ENCODE data around the gene RABGAP1L. TPM values are rescaled to one million over a fixed set of nuclear protein-coding genes. Genes with fewer than 3 reads are reported as not detected.

The RABGAP1L gene
- total RNA-seq, 2 donors from 2014 or later: 148 to 174 TPM

- H3K9me3 ChIP-seq: no peaks in the 10 kb centered on the region
- H3K36me3 ChIP-seq: no peaks in the 10 kb centered on the region
- no peak for TF ChIP-seq CTCF (IDR thresholded peaks at IDR 0.05)
- no peak for DNase-seq (ENCODE audit: low spot score)
- H3K4me3 ChIP-seq: no peak overlapping the region
- no peaks in the 10 kb centered on the region for H3K4me1 ChIP-seq
- H3K27me3 ChIP-seq: no peaks in the 10 kb centered on the region
- no peak overlapping the region for H3K27ac ChIP-seq
These were observed 268.7 kb downstream of the RABGAP1L start for GRCh38 chr1:174428033-174428432.

GRCh38 chr1:174428739-174429138 lies 269.4 kb downstream of the RABGAP1L start:
- H3K4me3 ChIP-seq: no peak overlapping the region
- H3K27ac ChIP-seq: no peak overlapping the region
- DNase-seq (ENCODE audit: low spot score): no peak
- H3K4me1 ChIP-seq: peaks cover 0 to 3% of the 10 kb centered on the region in 2 donors
- no peaks in the 10 kb centered on the region for H3K9me3 ChIP-seq
- H3K36me3 ChIP-seq: no peaks in the 10 kb centered on the region
- TF ChIP-seq CTCF (IDR thresholded peaks at IDR 0.05): no peak
- H3K27me3 ChIP-seq: no peaks in the 10 kb centered on the region

- Histone ChIP-seq H3K9me3 (no peaks in the 10 kb centered on the region), H3K27me3 (no peaks in the 10 kb centered on the region), H3K27ac (no peak overlapping the region), H3K36me3 (no peaks in the 10 kb centered on the region), H3K4me3 (no peak overlapping the region), H3K4me1 (peaks cover 0 to 3% of the 10 kb centered on the region in 2 donors)
- no peak for DNase-seq (ENCODE audit: low spot score)
- no peak for TF ChIP-seq CTCF (IDR thresholded peaks at IDR 0.05)
These were observed 274.1 kb downstream of the RABGAP1L start for GRCh38 chr1:174433451-174433850.

- Histone ChIP-seq H3K36me3 (no peaks in the 10 kb centered on the region), H3K27ac (no peak overlapping the region), H3K4me1 (peaks cover 0 to 24% of the 10 kb centered on the region in 2 donors), H3K27me3 (no peaks in the 10 kb centered on the region), H3K4me3 (no peak overlapping the region), H3K9me3 (peaks cover 0 to 4% of the 10 kb centered on the region in 2 donors)
- no peak for DNase-seq (ENCODE audit: low spot score)
- TF ChIP-seq CTCF (IDR thresholded peaks at IDR 0.05): no peak
These were observed 286.0 kb downstream of the RABGAP1L start for GRCh38 chr1:174445351-174445750.

- Histone ChIP-seq H3K4me3 (no peak overlapping the region), H3K27me3 (no peaks in the 10 kb centered on the region), H3K4me1 (peaks cover 0 to 24% of the 10 kb centered on the region in 2 donors), H3K27ac (no peak overlapping the region), H3K36me3 (no peaks in the 10 kb centered on the region), H3K9me3 (peaks cover 0 to 4% of the 10 kb centered on the region in 2 donors)
- TF ChIP-seq CTCF (IDR thresholded peaks at IDR 0.05): no peak
- no peak for DNase-seq (ENCODE audit: low spot score)
These were observed 286.5 kb downstream of the RABGAP1L start for GRCh38 chr1:174445817-174446216.

- no peak for DNase-seq (ENCODE audit: low spot score)
- Histone ChIP-seq H3K4me3 (no peak within 1 kb of the TSS), H3K9me3 (peaks cover 0 to 4% of the 10 kb centered on the region in 2 donors), H3K27me3 (no peaks in the 10 kb centered on the region), H3K36me3 (no peaks in the 10 kb centered on the region), H3K4me1 (peaks cover 0 to 24% of the 10 kb centered on the region in 2 donors), H3K27ac (no peak within 1 kb of the TSS)
- no peak for TF ChIP-seq CTCF (IDR thresholded peaks at IDR 0.05)
These were observed 288.7 kb downstream of the RABGAP1L start, which contains the start of gene GPR52 for GRCh38 chr1:174447866-174448530. Gene GPR52, plus strand, starts transcription at chr1:174447964. Its CDS starts 148 bp downstream, at chr1:174448112.
